Brain microvascular endothelial cell (primary cell): Measurements from ENCODE around the gene ONECUT3.
"Not testable (repeated sequence)": the region's sequence is repeated elsewhere in the genome, so short reads cannot be mapped to it uniquely, and the experiment has no call there.

Source experiments
- DNase-seq: peaks from one replicate; pipeline ENCODE4 v3.0.0-alpha.2; 2020
- H3K27ac ChIP-seq: fragments of 250-450 bp; sonication (Bioruptor Pico); 2 replicates; pipeline ENCODE4 v1.5.1; 2020; ENCODE audit warnings: mild to moderate bottlenecking, moderate library complexity
- H3K27me3 ChIP-seq: fragments of 250-450 bp; sonication (Bioruptor Pico); replicated peaks from 2 replicates; pipeline ENCODE4 v1.5.1; 2020; ENCODE audit warnings: mild to moderate bottlenecking
- H3K36me3 ChIP-seq: fragments of 250-450 bp; sonication (Bioruptor Pico); replicated peaks from 2 replicates; pipeline ENCODE4 v1.5.1; 2020; ENCODE audit warnings: mild to moderate bottlenecking
- H3K4me3 ChIP-seq: 2 replicates; pipeline ENCODE4 v1.5.1; 2011; ENCODE audit warnings: low read depth, mild to moderate bottlenecking, control low read depth, low read length, moderate library complexity
- in situ Hi-C: cut with HindIII; loops from 2 replicates; pipeline ENCODE4 v1.10.0; 2017; ENCODE audit warnings: low sequenced_read_pairs, low pct_ligation_motif_present
- TF ChIP-seq, protein P1 (sequence below): IDR thresholded peaks from 2 replicates; pipeline ENCODE4 v1.5.1; 2011; ENCODE audit warnings: low read depth, mild to moderate bottlenecking, moderate library complexity, low read length, control low read depth, inconsistent platforms; ENCODE audit errors: missing control alignments

Gene ONECUT3

GRCh38 chr19:1760020-1760419, 6.7 kb downstream of the ONECUT3 start:
- TF ChIP-seq, protein P1, sequence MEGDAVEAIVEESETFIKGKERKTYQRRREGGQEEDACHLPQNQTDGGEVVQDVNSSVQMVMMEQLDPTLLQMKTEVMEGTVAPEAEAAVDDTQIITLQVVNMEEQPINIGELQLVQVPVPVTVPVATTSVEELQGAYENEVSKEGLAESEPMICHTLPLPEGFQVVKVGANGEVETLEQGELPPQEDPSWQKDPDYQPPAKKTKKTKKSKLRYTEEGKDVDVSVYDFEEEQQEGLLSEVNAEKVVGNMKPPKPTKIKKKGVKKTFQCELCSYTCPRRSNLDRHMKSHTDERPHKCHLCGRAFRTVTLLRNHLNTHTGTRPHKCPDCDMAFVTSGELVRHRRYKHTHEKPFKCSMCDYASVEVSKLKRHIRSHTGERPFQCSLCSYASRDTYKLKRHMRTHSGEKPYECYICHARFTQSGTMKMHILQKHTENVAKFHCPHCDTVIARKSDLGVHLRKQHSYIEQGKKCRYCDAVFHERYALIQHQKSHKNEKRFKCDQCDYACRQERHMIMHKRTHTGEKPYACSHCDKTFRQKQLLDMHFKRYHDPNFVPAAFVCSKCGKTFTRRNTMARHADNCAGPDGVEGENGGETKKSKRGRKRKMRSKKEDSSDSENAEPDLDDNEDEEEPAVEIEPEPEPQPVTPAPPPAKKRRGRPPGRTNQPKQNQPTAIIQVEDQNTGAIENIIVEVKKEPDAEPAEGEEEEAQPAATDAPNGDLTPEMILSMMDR = peak; percentile 17
- Histone ChIP-seq H3K27me3 (peaks cover 86% of the 10 kb centered on the region), H3K27ac (no peak overlapping the region), H3K4me3 (no peak overlapping the region), H3K36me3 (no peaks in the 10 kb centered on the region)
- in situ Hi-C loops = no loop called here
- no peak for DNase-seq

- H3K27ac ChIP-seq, H3K4me3 ChIP-seq, H3K36me3 ChIP-seq, DNase-seq, in situ Hi-C loops: not testable (repeated sequence)
- H3K27me3 ChIP-seq = peaks cover 86% of the 10 kb centered on the region
These were observed 7.7 kb downstream of the ONECUT3 start for GRCh38 chr19:1760786-1761527.

DNA sequence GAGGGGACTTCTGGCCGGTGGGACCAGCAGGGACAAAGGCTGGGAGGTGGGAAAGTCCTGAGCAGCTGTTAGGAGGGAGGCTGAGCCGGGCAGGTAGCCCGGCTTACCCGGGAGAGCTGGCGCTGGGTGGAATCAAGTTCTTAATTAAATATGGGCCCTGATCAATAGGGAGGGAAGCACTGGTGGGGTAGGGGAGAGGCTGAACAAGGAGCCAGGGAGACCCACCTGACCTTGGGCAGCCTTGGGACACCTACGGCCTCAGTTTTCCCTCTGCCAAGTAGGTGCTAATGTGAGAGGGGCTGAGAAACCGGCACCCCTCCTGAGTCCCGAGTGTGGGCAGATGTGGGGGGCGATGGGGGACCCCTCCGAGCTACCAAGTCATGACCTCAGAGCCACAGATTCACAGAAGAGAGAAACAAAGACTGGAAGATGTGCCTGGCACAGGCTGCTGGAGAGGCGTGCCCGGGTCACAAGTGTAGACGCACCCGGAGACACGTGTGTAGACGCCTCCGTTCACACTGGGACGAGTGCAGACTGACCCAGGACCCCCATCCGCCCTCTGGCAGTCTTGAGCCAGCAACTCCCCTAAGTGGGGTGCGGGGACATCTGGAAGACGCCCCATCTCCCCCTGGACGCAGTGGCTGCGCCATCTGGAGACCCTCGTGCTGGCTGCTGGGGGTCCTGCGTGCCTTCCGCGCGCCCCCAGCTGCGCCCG, 8.4 kb downstream of the ONECUT3 start:
- TF ChIP-seq, protein P1 = no peak
- Histone ChIP-seq H3K4me3 (no peak overlapping the region), H3K27me3 (peaks cover 88% of the 10 kb centered on the region), H3K36me3 (no peaks in the 10 kb centered on the region), H3K27ac (no peak overlapping the region)
- DNase-seq = no peak
- in situ Hi-C loops = no loop called here

DNA sequence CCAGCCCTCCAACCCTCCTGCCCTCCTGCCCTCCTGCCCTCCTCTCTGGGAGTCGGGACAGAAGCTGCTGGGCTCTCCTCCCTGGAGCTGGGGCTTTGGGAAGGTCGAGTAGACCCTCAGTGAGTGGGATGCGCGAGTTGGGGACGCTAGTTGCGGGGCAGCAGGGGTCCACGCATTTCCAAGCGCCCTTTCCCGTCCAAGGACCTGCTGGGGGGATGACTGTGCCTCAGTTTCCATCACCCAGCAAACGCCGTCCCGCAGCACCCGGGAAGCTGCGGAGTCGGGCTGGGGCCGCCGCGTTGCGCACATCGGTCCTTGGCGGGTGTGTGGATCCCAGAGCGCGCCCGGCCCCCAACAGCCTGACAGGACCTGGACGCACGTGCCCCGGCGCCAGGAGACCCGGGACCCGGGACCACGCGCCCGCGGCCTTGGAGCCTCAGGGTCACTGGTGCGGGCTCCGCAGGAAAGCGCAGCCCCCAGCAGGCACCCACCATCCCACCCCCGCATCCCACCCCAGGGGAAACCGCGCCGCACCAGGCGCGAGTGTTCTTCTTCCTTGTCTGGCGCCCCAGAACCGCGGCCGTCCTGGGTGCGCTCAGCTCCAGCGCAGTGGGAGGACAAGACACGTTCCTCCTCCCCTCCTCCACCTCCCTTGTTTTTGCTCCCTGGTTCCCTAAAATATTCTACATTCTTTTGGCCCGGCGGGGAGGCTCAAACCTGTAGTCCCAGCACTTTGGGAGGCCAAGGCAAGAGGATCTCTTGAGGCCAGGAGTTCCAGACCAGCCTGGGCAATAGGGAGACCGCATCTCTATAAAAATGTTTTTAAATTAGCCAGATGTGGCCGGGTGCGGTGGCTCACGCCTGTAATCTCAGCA, 9.2 kb downstream of the ONECUT3 start:
- no peak overlapping the region for H3K27ac ChIP-seq
- peaks cover 90% of the 10 kb centered on the region for H3K27me3 ChIP-seq
- DNase-seq = no peak
- no peak overlapping the region for H3K4me3 ChIP-seq
- no peaks in the 10 kb centered on the region for H3K36me3 ChIP-seq
- TF ChIP-seq, protein P1 = no peak
- in situ Hi-C loops = no loop called here

DNA sequence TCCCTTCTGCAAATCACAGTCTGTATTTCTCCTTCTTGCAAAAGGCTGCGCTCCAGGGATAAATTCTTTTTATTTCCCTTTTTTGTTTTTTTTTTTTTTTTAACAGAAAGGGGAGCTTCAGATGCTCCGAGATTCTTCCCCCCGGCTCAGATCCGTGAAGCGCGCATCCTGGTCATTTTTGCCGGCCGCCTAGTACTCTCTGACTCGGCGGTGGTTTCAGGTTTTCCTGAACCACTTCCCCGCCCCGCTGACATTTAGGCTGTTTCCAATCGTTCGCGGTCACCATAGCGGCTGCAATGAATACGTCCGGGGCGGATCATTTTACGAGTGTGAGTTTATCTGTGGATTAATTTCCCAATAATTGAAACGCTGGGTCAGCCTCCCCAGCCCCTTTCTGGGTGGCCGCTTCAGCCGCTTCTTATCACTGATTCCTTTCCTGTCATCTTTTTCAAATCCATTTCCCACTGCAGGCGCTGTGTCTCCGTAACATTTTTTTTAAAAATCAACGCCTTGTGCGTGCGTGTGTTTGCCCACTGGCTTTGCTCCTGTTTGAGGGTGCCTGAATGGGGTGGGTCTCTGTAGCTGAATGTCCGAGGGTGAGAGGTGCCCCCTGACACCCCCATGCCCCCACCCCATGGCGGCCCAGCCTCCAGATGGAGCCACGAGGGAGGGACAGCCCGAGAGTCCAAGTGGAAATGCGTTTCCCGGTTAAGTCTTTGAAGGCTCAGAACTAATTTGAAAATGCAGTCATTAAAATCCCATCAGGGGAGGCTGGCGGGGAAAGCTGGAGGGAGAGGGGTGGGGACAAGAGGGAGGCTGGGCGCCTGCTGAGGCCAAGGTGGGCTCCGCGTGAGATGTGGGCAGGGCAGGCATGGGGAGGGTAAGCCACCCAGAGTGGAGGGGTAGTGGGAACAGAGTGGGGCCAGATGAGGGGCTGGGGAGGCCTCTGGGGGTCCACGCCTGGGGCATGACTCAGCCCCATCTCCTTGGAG, 10.6 kb downstream of the ONECUT3 start:
- TF ChIP-seq, protein P1 = no peak
- no peak for DNase-seq
- in situ Hi-C loops = no loop called here
- no peak overlapping the region for H3K4me3 ChIP-seq
- H3K27me3 ChIP-seq = peaks cover 84% of the 10 kb centered on the region
- H3K36me3 ChIP-seq = no peaks in the 10 kb centered on the region
- no peak overlapping the region for H3K27ac ChIP-seq
